DMS153 treated with DMSO at 0.1 percent for 48 hours (cell line): ENCODE results near the gene SLC26A8.
"Not testable (repeated sequence)": the region's sequence is repeated elsewhere in the genome, so short reads cannot be mapped to it uniquely, and the experiment has no call there.

Experiments used
- DNase-seq: peaks from one replicate; lab custom pipeline; 2025; ENCODE audit not compliant: unreplicated experiment; lab: John Stamatoyannopoulos, UW

The SLC26A8 gene

DNA sequence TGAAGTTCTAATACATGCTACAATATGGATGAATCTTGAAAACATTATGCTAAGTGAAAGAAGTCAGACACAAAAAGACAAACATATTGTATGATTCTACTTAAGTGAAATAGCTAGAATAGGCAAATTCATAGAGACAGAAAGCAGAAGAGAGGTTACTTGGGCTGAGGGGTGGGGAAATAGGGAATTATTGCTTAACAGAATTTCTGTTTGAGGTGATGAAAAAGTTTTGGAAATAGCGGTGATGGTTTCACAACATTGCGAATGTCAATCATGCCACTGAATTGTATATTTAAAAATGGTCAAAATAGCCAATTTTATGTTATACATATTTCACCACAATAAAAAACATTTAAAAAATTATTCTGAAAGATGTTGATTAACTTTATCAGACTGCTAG, 6.1 kb downstream of the SLC26A8 start:
- no peak for DNase-seq

DNA sequence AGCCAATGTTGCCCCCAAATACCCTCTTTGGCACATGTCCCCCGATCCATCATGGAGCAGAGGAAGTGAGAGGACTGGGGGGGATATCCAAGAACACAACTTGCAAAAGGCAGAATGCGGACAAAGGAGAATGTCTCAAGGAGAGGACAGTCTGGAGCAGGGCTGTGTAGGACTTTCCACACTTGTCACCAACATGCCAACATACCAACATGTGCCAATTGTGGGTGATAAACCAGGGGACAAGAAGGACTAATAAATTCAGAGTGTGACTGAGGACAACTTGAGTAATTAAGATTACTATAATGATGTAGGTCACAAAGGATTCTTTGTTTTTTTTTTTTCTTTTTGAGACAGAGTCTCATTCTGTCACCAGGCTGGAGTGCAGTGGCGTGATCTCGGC, 8.8 kb downstream of the SLC26A8 start:
- DNase-seq, result no peak

DNA sequence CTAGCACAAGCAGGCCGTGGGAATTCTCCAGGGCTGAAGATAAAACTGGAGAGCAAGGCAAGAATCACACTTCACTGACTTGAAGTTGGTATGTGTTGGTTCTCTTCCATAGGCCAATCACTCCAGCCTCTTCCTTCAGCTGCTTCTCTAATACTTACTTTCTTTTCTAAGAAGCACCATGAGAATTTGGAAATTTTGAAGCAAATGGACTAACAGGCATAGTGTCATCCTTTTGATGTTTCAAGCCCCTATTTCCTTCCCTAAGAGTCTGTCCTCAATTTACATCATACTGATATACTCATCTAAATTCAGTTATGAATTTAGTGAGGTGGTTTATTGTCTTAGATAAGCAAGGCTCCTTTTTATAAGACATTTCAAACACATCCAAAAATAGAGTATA, 24.0 kb downstream of the SLC26A8 start:
- no peak for DNase-seq

DNA sequence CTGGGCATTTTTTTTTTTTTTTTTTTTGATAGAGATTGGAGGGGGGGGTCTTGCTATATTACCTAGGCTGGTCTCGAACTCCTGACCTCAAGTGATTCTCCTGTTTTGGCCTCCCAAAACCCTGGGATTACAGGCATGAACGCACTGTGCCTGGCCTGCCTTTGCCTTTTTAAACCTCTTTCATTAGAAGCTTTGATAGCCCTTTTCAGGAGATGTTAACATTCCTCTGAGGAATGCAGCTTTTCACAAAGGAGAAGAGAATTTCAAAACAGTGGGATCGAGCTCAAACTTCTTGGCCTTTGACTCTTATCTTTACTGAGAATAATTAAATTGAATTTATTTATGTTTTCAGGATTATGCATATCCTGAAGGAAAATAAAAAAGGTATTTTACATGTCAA, 31.3 kb downstream of the SLC26A8 start:
- no peak for DNase-seq

DNA sequence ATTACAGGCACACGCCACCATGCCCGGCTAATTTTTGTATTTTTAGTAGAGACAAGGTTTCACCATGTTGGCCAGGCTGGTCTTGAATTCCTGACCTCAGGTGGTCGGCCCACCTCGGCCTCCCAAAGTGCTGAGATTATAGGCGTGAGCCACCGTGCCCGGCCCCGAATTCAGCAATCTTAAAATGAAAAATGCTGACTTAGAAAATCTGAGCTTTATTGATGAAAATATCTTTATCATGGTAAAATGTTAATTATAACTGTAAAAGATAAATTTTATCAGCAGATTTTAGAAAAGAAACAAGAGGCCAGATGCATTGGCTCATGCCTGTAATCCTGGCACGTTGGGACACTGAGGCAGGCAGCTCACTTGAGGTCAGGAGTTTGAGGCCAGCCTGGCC, 36.4 kb downstream of the SLC26A8 start:
- not testable (repeated sequence) for DNase-seq

DNA sequence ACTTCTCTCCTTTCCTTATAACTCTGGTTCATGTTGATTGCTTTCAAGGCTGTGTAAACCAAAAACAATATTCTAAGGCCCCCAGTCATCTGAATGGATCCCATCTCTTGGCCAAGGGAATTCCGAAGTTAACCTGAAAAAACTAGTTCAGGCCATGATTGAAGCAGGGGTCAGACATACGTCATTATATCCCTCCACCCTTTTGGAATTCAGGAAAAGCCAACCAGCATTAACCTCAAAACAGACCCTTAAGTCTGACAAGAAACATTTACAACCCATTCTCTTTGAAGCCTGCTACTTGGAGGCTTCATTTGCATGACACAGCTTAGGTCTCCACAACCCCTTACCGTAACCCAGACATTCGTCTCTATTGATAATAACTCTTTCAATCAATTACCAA, 39.7 kb downstream of the SLC26A8 start:
- no peak for DNase-seq

DNA sequence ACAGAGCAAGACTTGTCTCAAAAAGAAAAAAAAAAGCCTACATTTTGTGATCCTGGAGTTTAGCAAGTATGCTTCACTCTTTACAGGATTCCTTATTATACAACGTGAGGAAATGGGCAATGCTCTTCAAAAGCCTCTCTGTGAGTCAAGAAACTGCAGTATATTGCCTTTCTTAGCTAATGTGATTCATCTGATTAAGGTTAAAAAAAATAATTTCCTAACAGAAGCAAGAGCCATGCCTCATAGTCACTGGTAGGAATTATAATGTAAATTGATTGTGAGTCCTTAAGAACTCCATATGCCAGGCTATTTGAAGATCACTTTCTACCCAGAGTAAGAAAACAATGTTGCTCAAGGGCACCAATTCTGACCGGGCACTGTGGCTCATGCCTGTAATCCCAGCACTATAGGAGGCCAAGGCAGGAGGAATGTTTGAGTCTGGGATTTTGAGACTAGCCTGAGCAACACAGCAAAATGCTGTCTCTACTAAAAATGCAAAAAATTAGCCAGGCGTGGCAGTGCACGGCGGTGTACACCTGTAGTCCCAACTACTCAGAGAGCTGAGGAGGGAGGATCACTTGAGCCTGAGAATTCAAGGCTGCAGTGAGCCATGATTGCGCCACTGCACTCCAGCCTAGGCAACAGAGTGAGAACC, 43.3 kb downstream of the SLC26A8 start:
- no peak for DNase-seq

DNA sequence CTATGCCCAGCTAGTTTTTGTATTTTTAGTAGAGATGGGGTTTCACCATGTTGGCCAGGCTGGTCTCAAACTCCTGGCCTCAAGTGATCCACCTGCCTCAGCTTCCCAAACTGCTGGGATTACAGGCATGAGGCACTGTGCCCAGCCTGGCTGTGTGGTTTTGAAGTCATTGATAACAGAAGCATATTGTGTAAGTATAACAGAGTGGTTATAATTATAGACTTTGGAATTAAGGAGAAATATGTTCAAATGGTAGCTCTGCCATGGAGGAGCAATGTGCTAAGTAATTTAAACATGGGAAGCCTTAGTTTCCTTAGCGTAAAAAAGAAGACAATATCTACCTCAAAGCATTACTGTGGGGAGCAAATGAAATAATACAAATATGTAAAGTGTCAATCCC, 44.3 kb downstream of the SLC26A8 start:
- not testable (repeated sequence) for DNase-seq

DNA sequence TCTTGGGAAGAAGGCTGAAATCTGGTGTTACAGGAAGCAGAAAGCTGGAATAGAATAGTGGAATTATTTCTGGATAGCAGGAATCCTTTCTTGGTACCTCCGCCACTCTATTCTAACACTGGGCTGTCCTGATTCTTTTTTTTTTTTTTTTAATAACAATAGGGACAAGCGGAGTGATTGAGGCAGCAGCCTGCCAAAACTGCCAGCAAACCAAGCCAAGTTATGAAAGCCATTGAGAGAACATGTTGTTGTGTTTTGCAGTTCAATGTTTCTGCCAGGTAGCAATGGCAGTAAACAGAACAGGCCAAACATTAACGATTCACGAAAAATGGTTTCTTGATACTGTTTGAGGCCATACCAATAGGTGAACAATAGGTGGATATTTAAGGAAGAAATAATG, 47.1 kb downstream of the SLC26A8 start:
- no peak for DNase-seq

DNA sequence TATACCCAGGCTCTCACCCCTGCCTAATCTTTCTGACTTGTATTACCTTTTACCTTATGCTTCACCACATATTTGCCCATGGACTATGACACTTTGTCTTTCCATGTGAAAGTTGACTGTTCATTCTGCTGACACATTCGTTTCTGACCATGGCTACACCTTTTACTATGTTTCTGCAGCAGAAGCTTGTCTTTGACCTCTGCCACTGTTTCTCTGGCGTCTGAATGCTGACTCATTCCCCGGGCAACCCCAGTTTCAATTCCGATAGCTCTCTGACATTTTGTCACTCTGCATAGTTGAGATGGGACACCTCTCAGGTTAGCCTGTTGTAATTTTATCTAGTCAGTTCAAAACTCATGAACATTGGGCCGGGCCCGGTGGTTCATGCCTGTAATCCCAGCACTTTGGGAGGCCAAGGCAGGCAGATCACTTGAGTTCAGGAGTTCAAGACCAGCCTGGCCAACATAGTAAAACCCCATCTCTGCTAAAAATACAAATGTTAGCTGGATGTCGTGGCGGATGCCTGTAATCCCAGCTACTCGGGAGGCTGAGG, 50.7 kb downstream of the SLC26A8 start:
- no peak for DNase-seq

DNA sequence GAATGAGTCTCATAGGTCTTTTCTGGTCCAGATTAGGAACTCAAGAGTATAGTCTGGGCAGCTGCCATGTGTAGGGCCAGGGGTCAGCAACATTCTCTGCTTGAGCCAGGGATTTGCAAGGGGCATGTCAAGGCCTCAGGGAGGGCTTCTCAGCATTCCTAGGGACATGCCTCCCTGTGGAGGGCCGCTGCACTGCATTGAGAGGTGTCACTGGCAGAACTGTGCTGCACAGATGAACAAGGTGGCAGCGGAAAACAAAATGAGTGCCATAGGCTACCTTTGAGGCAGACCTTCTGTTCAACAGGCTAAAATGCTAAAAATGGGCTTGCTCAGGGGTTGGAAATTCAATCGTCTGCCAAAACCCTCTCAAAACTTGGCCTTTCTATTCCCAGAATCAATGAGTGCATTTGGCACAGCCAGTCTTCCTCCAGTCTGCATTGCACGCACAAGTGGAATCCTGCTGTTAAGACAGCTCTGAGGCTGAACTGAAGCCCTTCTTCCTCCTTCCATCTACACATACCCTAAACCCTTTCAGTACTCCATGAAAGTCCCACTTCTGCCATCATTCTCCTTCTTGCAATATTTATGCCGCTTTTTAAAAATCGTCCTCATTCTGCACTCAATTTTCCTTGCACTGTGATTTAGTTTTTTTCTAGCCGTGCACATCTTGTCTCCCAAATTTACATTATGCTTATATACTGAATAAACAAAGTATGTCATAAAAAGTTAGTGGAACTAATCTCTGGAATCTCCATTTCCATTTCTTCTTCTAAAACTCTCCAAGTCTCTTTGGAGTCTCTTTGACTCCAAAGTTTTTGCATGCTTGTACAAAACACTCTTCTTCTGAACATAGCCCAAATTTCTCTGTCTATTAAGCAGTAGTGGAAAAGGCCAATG, 51.7 kb downstream of the SLC26A8 start:
- no peak for DNase-seq

DNA sequence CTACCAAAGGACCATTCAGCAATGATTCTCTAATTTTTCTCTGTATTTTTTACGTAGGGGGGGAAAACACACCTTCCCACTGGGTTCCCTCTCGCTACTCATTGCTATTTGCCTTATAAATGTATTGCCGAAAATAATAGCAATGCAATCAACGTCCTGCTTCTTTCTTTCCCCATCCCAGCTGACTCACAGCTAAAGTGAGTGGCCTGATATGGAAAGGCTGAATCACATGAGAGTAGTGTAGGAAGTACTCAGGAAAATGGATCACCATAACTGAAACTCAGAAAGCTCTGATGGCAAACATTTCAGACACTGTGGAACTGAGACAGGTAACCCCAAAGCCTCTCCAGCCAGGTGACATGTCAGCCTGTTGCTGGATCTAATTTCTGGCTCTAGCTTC, 54.3 kb downstream of the SLC26A8 start:
- no peak for DNase-seq

DNA sequence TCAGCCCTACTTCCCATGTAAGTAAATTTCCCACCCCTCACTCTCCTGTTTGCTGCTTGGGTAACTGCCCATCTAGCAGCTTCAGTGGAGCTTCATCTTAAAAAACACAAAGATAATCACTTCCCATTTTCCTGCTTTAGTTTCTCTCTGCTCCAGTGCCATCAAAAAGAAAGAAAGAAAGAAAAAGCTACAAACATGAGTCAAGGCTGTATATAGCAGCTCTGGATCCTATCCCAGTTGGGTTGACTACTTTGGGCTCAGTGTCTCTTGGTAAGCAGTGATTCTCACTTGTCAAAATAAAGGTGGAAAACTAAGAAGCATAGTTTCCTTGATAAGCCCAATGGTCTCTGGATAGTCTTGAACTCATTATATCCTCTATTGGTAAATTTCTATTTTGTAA, 54.8 kb downstream of the SLC26A8 start:
- DNase-seq, result no peak

DNA sequence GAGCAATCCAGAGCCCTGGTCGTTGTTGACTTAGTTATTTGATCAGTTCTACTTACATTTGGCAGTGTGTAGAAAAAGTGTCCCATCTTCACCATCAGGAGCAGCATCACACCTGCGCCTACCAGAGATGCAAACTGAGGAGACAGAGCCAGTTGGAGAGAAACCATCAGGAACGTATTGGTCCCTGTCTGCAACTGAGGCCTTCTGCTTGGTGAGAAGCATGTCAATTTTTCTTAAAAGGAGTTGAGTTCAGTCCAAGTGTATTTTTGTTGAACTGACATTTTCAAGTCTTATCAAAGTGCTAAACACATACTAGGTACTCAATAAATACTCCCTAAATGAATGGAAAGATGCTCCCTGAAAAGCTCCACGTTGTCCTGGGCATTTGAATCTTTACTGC, 55.6 kb downstream of the SLC26A8 start:
- DNase-seq, result no peak

DNA sequence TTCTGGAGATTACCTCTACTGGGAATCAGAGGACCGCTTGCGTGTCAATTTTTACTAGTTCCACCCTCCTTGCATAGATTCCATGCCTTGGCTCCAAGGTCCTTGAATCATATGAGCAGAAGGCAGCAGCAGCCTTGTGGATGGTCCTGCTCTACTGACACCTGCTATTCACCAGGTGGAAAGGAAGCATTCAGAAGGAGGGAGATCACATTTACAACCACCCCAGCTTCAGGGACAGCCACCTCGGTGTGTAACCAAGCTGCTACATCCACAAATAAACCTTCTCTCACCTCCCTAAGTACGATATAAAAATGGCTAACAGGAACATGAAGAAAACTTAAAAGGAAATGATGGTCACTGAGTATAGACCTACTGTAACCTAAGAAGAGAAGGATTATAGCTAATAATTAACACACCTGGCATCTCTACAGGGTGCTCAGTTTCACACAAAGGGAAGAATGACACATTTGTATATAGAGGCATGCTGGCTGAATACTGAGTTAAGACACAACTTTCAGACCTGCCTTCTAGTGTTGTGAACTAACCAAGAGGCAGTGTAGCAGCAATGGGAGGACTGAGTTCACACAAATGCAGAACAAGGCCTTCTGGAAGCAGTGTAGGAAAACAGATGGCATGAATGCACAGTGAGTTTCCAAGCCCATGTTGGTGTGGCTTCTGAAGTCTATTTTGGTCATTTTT, 57.2 kb downstream of the SLC26A8 start:
- DNase-seq, result no peak

DNA sequence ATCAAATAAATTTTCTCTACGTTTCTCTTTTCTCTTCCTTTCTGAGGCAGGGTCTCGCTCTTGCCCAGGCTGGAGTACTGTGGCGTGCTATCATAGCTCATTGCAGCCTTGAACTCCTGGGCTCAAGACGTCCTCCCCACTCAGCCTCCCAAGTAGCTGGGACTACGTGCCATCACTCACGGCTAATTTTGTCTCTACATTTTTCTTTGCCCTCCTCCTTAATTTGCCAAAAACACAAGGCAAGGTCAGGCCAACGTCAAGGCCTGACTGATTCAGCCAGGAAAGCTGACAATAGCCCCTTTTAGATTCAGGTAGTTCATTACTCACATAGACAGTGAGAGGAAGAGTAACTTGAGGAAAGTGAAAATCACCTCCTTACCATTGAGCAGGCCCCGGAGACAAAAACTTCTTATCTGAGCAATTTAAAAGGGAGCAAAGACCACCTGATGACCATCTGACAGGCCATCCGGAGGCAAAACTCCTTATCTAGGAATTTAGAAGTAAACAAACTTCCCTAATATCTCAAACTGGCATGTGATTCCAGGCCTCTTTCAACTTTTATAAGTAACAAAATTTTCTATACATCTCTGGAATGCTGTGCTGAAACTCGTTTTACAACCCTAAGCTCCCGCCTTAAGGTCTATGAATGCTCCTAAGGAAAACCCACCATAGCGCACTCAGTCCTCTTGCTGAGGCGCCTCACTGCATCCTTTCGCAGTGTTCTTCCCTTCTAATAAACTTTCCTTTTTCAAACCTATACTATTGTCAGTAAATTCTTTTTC, 61.5 kb downstream of the SLC26A8 start:
- DNase-seq, result no peak

DNA sequence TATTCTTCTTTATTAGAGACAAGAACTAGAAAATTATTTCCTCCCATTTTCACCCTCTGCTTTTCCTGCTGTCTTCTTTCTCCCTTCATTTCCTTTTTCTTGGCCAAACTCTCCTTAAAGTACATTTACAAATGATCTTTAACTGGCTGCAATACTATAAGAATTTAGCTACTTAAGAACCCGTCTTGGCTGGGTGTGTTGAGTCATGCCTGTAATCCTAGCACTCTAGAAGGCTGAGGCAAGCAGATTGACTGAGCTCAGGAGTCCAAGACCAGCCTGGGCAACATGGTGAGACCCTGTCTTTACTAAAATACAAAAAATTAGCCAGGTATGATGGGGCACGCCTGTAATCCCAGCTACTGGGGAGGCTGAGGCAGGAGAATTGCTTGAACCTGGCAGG, 64.3 kb downstream of the SLC26A8 start:
- no peak for DNase-seq

DNA sequence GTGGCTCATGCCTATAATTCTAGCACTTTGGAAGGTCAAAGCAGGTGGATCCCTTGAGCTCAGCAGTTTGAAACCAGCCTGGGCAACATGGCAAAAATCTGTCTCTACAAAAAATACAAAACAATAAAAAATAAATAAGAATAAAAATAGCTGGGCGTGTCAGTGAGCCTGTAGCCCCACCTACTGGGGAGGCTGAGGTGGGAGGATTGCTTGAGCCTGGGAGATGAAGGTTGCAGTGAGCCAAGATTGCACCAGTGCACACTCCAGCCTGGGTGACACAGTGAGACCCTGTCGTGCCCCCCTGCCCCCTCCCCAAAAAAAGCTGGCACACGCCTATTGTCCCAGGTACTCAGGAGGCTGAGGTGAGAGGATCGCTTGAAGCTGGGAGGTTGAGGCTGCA, 68.5 kb downstream of the SLC26A8 start:
- no peak for DNase-seq

DNA sequence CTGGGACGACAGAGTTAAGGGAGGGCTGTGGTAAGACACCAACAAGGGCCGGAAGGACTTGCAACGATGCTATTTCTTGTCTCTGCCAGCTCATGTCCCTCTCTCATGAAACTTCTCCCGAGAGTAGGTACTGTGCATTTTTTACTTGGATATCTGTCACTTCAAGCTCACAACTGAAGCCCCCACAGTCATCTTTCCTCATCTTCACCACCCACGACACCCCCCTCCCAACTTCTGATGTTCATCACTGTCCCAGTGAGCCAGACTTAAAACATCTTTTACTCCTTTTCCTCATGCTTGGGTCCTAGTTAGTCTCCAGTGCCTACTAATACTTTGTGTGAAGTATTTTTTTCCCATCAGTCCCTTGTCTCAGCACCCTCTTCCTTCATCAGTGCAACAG, 68.9 kb downstream of the SLC26A8 start:
- no peak for DNase-seq

DNA sequence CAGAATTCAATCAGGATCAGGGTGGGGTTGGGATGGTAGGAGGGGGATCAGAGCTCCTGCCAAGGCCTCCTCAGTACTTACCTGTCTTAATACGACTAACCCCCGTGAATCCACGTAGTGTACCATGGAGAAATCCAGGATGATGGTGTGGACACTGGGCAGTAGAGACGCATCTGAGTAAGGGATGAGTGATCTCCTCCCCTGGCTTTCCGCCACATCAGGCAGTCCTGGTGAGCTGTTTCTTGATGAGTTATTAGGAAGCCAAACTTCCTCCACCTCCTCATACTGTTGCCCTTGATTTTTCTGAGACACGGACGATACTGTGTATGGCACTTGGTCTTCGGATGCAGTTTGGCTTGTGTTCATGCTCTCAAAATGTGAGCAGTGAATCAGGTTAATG, 69.4 kb downstream of the SLC26A8 start:
- no peak for DNase-seq

DNA sequence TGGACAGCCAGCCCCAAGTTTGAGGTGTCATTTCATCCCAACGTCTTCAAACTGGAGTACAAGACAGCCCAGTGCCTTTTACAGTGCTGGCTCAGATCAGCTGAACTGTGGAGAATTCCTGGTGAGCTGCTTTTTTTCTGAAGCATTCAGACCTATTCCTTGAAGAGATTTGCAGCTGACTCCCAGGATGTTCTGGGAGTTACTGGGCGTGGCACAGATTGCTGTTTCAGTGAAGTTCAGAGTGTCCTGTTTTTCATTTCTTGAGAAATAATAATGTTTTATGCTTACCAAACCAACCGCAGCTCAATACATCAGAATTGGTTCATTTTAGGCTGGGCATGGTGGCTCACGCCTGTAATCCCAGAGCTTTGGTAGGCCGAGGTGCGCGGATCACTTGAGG, 70.1 kb downstream of the SLC26A8 start:
- DNase-seq, result no peak
